Measurements from ENCODE around the gene OVOL2. TPM values are rescaled to one million over a fixed set of nuclear protein-coding genes. Genes with fewer than 3 reads are reported as not detected.

Gene OVOL2
- total RNA-seq, 2 donors from 2014 or later: 25.6 to 34.8 TPM

GRCh38 chr20:18034039-18034438 lies 23.7 kb downstream of the OVOL2 start:
- 61% methylated on average over 5 of the region's 5 CpGs for WGBS

GRCh38 chr20:18032977-18033892 lies 24.5 kb downstream of the OVOL2 start:
- TF ChIP-seq CTCF (IDR thresholded peaks at IDR 0.05) (no peak), POLR2A (IDR thresholded peaks at IDR 0.05) (no peak), POLR2AphosphoS5 (IDR thresholded peaks at IDR 0.05) (no peak)
- no peak overlapping the region for H3K4me3 ChIP-seq
- DNase-seq (ENCODE audit: low spot score): no peak
- H3K4me1 ChIP-seq (replicated peaks): no peaks in the 10 kb centered on the region
- intact Hi-C loops (cut with DNase I): no loop called here
- H3K27me3 ChIP-seq (replicated peaks; ENCODE audit: insufficient read depth): no peaks in the 10 kb centered on the region
- no peaks in the 10 kb centered on the region for H3K36me3 ChIP-seq
- no peak overlapping the region for H3K27ac ChIP-seq
- H3K9me3 ChIP-seq: no peaks in the 10 kb centered on the region
- 51% methylated on average over 17 of the region's 17 CpGs for WGBS

More at GRCh38 chr20:18034039-18034438, 23.7 kb downstream of the OVOL2 start:
- intact Hi-C loops (cut with DNase I): no loop called here
- TF ChIP-seq POLR2AphosphoS5 (IDR thresholded peaks at IDR 0.05): no peak
- TF ChIP-seq CTCF (IDR thresholded peaks at IDR 0.05): no peak
- TF ChIP-seq POLR2A (IDR thresholded peaks at IDR 0.05): no peak
- H3K36me3 ChIP-seq: no peaks in the 10 kb centered on the region
- no peaks in the 10 kb centered on the region for H3K4me1 ChIP-seq (replicated peaks)
- H3K4me3 ChIP-seq: no peak overlapping the region
- DNase-seq (ENCODE audit: low spot score): no peak
- H3K27ac ChIP-seq: no peak overlapping the region
- H3K9me3 ChIP-seq: no peaks in the 10 kb centered on the region
- no peaks in the 10 kb centered on the region for H3K27me3 ChIP-seq (replicated peaks; ENCODE audit: insufficient read depth)

GRCh38 chr20:18031888-18032509 lies 25.7 kb downstream of the OVOL2 start:
- intact Hi-C loops (cut with DNase I): no loop called here
- WGBS: 57% methylated on average over 7 of the region's 7 CpGs

GRCh38 chr20:18031050-18031449 lies 26.7 kb downstream of the OVOL2 start:
- no peak for DNase-seq (ENCODE audit: low spot score)
- no peaks in the 10 kb centered on the region for H3K9me3 ChIP-seq
- no peaks in the 10 kb centered on the region for H3K27me3 ChIP-seq (replicated peaks; ENCODE audit: insufficient read depth)
- WGBS: 89% methylated on average over 15 of the region's 15 CpGs
- no peak overlapping the region for H3K27ac ChIP-seq
- H3K4me3 ChIP-seq: no peak overlapping the region
- no peaks in the 10 kb centered on the region for H3K36me3 ChIP-seq
- H3K4me1 ChIP-seq (replicated peaks): no peaks in the 10 kb centered on the region
- TF ChIP-seq CTCF (IDR thresholded peaks at IDR 0.05) (no peak), POLR2A (IDR thresholded peaks at IDR 0.05) (no peak), POLR2AphosphoS5 (IDR thresholded peaks at IDR 0.05) (no peak)
- intact Hi-C loops (cut with DNase I): no loop called here

More at GRCh38 chr20:18031888-18032509, 25.7 kb downstream of the OVOL2 start:
- no peaks in the 10 kb centered on the region for H3K36me3 ChIP-seq
- DNase-seq (ENCODE audit: low spot score): no peak
- no peak overlapping the region for H3K27ac ChIP-seq
- H3K9me3 ChIP-seq: no peaks in the 10 kb centered on the region
- TF ChIP-seq POLR2AphosphoS5 (IDR thresholded peaks at IDR 0.05) (no peak), CTCF (IDR thresholded peaks at IDR 0.05) (no peak), POLR2A (IDR thresholded peaks at IDR 0.05) (no peak)
- no peaks in the 10 kb centered on the region for H3K4me1 ChIP-seq (replicated peaks)
- no peak overlapping the region for H3K4me3 ChIP-seq
- H3K27me3 ChIP-seq (replicated peaks; ENCODE audit: insufficient read depth): no peaks in the 10 kb centered on the region

All from prostate gland (tissue), 2 donors.